ENCODE results near the gene AMBRA1. TPM values are rescaled to one million over a fixed set of nuclear protein-coding genes. Genes with fewer than 3 reads are reported as not detected.
A peak's percentile ranks its signal among the peaks of the same experiment; 100 is the strongest.

The AMBRA1 gene
- total and polyA plus RNA-seq, 2 experiments from 2014 or later = 10.5 to 52.7 TPM

DNA sequence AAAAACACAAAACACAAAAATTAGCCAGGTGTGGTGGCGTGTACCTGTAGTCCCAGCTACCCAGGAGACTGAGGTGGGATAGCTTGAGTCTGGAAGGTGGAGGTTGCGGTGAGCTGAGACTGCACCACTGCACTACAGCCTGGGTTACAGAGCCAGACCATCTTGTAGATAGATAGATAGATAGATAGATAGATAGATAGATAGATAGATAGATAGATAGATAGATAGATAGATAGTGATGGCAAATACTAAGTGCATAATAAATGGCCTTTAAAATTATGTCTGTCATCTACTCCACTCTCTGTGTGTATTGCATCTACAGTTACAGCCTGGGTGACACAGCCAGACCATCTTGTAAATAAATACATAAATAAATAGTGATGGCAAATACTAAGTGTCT is 146.3 kb downstream of the AMBRA1 start:
- TF ChIP-seq, protein P1, sequence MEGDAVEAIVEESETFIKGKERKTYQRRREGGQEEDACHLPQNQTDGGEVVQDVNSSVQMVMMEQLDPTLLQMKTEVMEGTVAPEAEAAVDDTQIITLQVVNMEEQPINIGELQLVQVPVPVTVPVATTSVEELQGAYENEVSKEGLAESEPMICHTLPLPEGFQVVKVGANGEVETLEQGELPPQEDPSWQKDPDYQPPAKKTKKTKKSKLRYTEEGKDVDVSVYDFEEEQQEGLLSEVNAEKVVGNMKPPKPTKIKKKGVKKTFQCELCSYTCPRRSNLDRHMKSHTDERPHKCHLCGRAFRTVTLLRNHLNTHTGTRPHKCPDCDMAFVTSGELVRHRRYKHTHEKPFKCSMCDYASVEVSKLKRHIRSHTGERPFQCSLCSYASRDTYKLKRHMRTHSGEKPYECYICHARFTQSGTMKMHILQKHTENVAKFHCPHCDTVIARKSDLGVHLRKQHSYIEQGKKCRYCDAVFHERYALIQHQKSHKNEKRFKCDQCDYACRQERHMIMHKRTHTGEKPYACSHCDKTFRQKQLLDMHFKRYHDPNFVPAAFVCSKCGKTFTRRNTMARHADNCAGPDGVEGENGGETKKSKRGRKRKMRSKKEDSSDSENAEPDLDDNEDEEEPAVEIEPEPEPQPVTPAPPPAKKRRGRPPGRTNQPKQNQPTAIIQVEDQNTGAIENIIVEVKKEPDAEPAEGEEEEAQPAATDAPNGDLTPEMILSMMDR (IDR thresholded peaks at IDR 0.05; ENCODE audit: low read depth, low read length) = no peak
- no peak for DNase-seq (ENCODE audit: low read depth in 1 of 2, low spot score in 1 of 2)

DNA sequence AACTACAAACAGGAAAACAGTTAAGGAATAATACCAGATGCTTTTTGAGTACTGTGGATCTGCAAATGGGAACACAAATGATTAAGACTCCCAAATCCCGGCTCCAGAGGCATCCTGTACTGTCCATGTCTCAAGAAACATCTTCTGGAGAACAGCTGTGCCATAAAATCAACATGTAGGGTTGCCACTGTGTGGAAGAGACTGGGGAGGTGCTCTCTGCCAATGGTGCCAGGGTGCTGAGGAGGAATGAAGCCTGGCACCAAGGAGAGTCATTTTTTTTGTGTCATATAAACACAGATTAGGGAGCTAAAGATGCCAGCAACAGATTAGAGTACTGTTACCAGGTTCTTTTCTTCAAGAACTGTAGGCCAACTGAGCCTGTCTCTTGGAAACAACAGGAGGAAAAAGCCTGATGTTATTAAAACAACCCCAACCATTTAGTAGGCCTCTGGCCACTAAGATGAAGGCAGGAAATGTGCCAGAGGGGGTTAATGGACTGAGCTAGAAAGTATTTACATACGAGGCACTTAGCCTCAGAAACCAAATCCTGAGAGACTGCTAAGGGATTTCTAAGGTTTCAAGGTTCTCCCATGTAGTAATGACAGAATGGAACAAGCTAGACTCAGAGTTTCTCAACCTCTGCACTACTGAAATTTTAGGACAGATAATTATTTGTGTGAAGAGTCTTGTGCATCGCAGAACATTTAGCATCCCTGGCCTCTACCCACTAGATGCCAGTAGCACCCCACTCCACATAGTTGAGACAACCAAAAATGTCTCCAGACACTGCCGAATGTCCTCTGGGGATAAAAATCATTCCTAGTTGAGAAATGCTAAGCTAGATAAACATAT is 147.7 kb downstream of the AMBRA1 start:
- no peaks in the 10 kb centered on the region for H3K27me3 ChIP-seq
- H3K9me3 ChIP-seq (ENCODE audit: low read depth) = no peaks in the 10 kb centered on the region
- H3K4me1 ChIP-seq (ENCODE audit: low read depth) = no peaks in the 10 kb centered on the region
- TF ChIP-seq, protein P1 (IDR thresholded peaks at IDR 0.05; ENCODE audit: low read depth, low read length) = no peak
- H3K36me3 ChIP-seq = peaks cover 7% of the 10 kb centered on the region
- no peak overlapping the region for H3K27ac ChIP-seq
- no peak overlapping the region for H3K4me3 ChIP-seq
- peak in 1 of 2 donors; percentile 32 for DNase-seq (ENCODE audit: low read depth in 1 of 2, low spot score in 1 of 2)

More for the DNA sequence above, 146.3 kb downstream of the AMBRA1 start:
- Histone ChIP-seq H3K27ac (no peak overlapping the region), H3K4me1 (ENCODE audit: low read depth) (no peaks in the 10 kb centered on the region), H3K27me3 (no peaks in the 10 kb centered on the region), H3K36me3 (peaks cover under 1% of the 10 kb centered on the region), H3K4me3 (no peak overlapping the region), H3K9me3 (ENCODE audit: low read depth) (no peaks in the 10 kb centered on the region)

DNA sequence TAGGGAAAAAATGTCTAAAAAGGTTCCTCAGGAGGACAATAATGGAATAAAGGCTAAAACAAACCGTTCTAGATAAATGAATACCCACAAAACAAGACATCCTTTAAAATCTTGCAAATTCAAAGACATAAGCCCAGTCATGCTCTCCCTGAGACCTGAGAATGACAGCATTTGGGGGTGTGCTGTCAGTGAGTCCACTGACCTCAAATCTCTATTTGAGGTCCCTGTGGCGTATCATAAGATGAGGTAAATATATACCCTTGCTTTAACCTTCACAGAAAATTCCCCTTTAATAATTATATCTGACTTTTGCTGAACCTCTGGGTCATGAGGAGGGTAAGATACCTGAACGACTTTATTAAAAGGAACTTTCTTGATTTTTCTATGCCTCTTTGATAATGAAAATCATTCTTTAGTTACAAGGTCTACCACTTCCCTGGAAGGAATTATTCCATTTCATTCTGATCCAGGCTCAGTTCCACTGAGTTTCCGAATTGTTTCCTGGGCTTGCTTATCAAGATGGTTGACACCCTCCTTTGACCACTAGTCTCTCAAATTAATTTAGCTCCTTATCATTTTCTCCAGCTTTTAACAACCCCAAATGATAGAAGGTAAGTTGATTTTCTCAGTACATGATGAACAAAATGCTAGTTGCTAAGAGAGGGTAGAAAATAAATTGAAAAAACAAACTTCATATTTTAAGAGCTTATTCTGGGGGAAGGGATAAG is 148.5 kb downstream of the AMBRA1 start:
- TF ChIP-seq, protein P1 (IDR thresholded peaks at IDR 0.05; ENCODE audit: low read depth, low read length) = no peak
- H3K27me3 ChIP-seq = no peaks in the 10 kb centered on the region
- peaks cover 7% of the 10 kb centered on the region for H3K36me3 ChIP-seq
- H3K27ac ChIP-seq = no peak overlapping the region
- no peak for DNase-seq (ENCODE audit: low read depth in 1 of 2, low spot score in 1 of 2)
- H3K4me3 ChIP-seq = no peak overlapping the region
- no peaks in the 10 kb centered on the region for H3K9me3 ChIP-seq (ENCODE audit: low read depth)
- no peaks in the 10 kb centered on the region for H3K4me1 ChIP-seq (ENCODE audit: low read depth)

DNA sequence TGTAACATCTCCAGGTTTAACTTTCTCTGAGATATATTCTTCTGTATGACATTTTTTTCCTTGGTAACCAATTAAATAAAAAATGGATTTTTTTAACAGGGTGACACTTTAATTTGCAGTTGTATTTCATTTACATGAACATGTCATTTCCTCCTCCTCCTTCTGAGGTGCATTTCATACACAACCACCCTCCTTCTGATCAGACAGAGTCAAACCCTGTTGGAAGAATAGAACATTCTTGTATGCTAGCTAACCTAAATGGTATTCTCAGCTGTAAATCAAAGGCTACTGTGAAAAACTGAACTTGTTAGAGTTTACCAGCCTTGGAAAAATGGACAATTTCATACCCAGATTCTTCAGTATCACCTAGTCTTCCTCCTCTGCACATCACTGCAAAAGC is 149.5 kb downstream of the AMBRA1 start:
- Histone ChIP-seq H3K9me3 (ENCODE audit: low read depth) (no peaks in the 10 kb centered on the region), H3K27ac (no peak overlapping the region), H3K36me3 (peaks cover 7% of the 10 kb centered on the region), H3K27me3 (no peaks in the 10 kb centered on the region), H3K4me3 (no peak overlapping the region), H3K4me1 (ENCODE audit: low read depth) (no peaks in the 10 kb centered on the region)
- TF ChIP-seq, protein P1 (IDR thresholded peaks at IDR 0.05; ENCODE audit: low read depth, low read length) = no peak
- no peak for DNase-seq (ENCODE audit: low read depth in 1 of 2, low spot score in 1 of 2)

DNA sequence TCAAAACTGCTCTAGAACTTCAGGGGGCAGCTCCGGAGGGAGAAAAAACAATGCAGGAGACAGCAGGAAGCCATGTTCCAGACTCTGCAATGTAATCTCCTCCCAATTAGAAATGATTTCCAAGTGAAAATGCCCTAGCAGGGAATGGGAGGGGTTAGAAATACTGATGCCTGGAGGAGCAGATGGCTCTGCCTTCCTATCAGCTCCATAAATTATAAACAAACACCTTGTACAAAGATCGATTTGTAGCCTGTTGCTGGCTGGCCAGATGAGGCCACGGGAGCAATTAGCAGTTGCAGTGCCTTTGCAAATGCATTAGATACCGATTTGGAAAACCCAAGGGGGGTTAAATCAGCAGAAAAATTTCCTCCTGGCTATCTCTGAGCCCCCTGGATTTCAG is 155.6 kb downstream of the AMBRA1 start:
- Histone ChIP-seq H3K4me3 (no peak overlapping the region), H3K4me1 (ENCODE audit: low read depth) (no peaks in the 10 kb centered on the region), H3K27me3 (no peaks in the 10 kb centered on the region), H3K27ac (no peak overlapping the region), H3K9me3 (ENCODE audit: low read depth) (no peaks in the 10 kb centered on the region), H3K36me3 (peaks cover 19% of the 10 kb centered on the region)
- TF ChIP-seq, protein P1 (IDR thresholded peaks at IDR 0.05; ENCODE audit: low read depth, low read length) = no peak
- DNase-seq (ENCODE audit: low read depth in 1 of 2, low spot score in 1 of 2) = no peak

Measured in cardiac muscle cell (in vitro differentiated cells and primary cell).